GM12865 (cell line): ENCODE measurements around the gene OR10Z1.
A peak's percentile ranks its signal among the peaks of the same experiment; 100 is the strongest.

Experiments used
- DNase-seq: peaks from one replicate; pipeline ENCODE4 v3.0.0; 2010; ENCODE audit warnings: low read depth
- H3K4me3 ChIP-seq: 2 replicates; pipeline ENCODE4 v1.5.1; 2011; ENCODE audit warnings: mild to moderate bottlenecking, low read depth, low read length, control low read depth
- TF ChIP-seq, protein P1 (sequence below): IDR thresholded peaks from 2 replicates; pipeline ENCODE4 v1.5.1; 2011; ENCODE audit warnings: low read length, control low read depth, low read depth, inconsistent platforms; ENCODE audit not compliant: insufficient read depth; ENCODE audit errors: missing control alignments

OR10Z1 gene

DNA sequence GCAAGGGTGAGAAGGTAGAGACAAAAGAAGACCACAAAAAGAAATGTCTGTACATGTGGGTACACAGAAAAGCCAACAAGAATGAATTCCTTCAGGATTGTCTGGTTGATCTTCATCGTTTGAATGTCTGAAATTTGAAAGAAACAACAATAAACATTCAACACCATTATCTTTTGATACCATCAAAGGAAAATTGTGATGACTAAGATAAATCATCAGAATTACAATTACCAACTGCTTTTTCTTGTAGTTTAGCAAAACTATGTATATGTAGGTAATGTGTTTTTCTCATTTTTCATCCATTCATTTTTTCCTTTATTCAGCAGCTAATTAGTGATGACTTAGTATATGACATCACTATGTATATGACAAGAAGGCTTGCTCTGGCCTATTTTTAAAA is 25.3 kb upstream of the OR10Z1 start, which contains the start of gene OR10X1:
OR10X1 (minus strand) TSS at position 167 of the 400 bp plus-strand sequence; CDS start at position 167, 0 bp downstream.
- DNase-seq: no peak
- TF ChIP-seq, protein P1, sequence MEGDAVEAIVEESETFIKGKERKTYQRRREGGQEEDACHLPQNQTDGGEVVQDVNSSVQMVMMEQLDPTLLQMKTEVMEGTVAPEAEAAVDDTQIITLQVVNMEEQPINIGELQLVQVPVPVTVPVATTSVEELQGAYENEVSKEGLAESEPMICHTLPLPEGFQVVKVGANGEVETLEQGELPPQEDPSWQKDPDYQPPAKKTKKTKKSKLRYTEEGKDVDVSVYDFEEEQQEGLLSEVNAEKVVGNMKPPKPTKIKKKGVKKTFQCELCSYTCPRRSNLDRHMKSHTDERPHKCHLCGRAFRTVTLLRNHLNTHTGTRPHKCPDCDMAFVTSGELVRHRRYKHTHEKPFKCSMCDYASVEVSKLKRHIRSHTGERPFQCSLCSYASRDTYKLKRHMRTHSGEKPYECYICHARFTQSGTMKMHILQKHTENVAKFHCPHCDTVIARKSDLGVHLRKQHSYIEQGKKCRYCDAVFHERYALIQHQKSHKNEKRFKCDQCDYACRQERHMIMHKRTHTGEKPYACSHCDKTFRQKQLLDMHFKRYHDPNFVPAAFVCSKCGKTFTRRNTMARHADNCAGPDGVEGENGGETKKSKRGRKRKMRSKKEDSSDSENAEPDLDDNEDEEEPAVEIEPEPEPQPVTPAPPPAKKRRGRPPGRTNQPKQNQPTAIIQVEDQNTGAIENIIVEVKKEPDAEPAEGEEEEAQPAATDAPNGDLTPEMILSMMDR: no peak
- H3K4me3 ChIP-seq: no peak within 1 kb of the TSS

DNA sequence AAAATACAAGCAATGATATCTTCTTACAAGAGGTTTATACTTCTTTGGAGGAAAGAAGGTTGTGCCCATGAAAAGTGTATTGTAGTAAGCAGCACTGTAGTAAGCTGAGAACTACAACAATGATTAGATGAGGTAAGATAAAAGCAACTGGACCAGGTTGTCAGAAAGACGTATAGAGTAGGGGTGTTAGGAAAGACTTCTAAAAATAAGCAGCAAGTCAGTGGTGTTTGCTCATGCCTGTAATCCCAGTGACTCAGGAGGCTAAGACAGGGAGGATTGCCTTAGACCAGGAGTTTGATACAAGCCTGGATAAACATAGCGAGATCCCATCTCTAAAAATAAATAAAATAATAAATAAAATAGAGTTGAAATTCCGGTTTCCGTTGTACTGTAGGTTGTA is 21.1 kb upstream of the OR10Z1 start:
- TF ChIP-seq, protein P1: no peak
- DNase-seq: no peak

DNA sequence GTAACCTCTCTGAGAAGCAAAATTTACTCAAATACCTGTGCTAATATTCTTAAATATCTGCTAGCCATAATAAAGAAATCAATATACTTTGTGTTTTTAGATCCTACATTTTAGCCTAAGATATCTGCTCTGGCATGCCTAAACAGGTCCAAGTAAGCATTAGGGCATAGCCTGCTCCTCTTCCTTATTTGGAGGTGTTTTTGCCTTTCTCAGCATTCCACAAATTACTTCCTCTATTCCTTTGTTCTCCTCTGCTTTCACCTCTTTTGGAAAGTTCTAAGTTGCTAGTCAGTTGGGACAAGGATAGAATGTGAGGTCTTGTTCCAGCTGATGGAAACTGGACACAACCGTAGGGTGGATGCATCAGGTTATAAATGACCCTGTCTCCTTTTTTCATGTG is 18.1 kb upstream of the OR10Z1 start:
- TF ChIP-seq, protein P1: no peak
- no peak overlapping the region for H3K4me3 ChIP-seq
- DNase-seq: no peak

More for the DNA sequence above, 21.1 kb upstream of the OR10Z1 start:
- H3K4me3 ChIP-seq: no peak overlapping the region

DNA sequence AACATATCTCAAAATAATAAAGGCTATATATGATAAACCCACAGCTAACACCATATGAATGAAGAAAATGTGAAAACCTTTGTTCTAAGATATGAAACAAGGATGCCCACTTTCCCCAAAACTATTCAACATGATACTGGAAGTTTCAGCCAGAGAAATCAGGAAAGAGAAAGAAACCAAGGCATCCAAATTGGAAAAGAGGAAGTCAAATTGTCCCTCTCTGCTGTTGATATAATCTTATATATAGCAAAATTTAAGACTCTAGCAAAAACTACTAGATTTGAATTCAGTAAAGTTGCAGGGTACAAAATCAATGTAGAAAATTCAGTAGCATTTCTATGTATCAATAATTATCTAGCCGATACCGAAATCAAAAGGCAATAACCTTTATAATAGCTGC is 4.3 kb upstream of the OR10Z1 start:
- DNase-seq: no peak
- TF ChIP-seq, protein P1: no peak
- no peak overlapping the region for H3K4me3 ChIP-seq

DNA sequence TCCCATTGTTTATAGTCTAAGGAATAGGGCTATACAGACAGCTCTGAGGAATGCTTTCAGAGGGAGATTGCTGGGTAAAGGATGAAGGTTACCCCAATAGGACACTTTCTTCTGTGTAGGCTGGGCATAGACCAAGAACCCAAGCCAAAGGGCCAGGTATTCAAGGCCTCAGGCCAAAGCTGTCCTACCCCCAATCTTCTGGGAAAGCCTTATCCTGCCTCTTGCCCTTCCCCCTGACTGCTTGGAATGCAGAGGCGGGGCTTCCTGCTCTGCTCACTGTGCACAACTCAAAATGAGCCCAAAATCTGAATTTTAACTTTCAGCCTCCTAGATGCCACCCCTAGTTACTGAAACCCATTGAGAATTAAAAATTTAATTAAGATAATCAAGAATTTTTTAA is 2.2 kb downstream of the OR10Z1 start:
- TF ChIP-seq, protein P1: no peak
- no peak for DNase-seq
- no peak overlapping the region for H3K4me3 ChIP-seq

DNA sequence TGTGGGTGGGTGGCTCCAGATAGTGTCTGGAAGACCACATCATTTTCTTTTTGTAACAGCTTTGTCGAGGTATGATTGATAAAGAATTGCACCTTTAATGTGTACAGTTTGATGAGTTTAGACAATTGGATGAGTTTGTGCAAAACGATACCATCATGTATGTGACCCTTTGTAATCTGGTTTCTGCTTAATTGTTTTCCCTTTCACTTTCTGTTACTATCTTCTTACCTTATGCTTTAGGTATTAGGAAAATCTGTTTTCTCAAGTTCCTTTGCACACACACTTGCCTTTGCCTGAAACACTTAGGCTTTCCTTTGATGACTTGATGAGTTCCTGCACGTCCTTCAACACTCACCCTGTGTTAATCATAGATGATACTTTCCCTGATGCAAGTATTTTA is 6.8 kb downstream of the OR10Z1 start:
- no peak overlapping the region for H3K4me3 ChIP-seq
- peak; percentile 9 for DNase-seq
- TF ChIP-seq, protein P1: no peak

DNA sequence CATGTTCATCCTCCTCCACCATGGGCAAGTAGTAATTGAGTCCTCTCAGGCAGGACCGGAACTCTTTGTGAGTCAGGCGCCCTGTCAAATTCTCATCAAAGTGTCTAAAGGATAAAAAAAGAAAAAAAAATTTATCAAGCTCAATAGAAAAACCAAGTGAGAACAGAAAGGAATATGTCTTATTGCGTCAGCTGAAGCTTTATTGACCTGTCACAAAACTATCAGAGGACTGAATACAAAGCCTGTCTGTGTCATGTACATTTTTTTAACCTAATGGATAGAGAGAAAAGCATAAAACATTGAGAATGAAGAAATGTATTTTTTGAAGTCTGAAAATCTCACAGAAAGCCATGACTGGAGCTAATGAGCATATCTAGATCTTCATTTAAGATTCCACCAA is 8.7 kb downstream of the OR10Z1 start:
- TF ChIP-seq, protein P1: no peak
- no peak for DNase-seq
- H3K4me3 ChIP-seq: no peak overlapping the region
